ENCODE data around the gene TYW5. TPM values are rescaled to one million over a fixed set of nuclear protein-coding genes. Genes with fewer than 3 reads are reported as not detected.

TYW5 gene
- total RNA-seq, 6 experiments from 2014 or later, result 4.0 to 5.8 (median 5.2) TPM

- H3K4me3 Mint-ChIP-seq, result no peak overlapping the region
These were observed 72.6 kb downstream of the TYW5 start for GRCh38 chr2:199882667-199883066.

More at GRCh38 chr2:199882667-199883066, 72.6 kb downstream of the TYW5 start:
- DNase-seq, result no peak
- TF ChIP-seq CTCF (IDR thresholded peaks at IDR 0.05), result no peak
- no peaks in the 10 kb centered on the region for H3K36me3 Mint-ChIP-seq (ENCODE audit: low read depth)
- no peak overlapping the region for H3K27ac Mint-ChIP-seq
- no peaks in the 10 kb centered on the region for H3K27me3 Mint-ChIP-seq (ENCODE audit: insufficient read depth)
- H3K4me1 Mint-ChIP-seq (ENCODE audit: low read depth), result no peaks in the 10 kb centered on the region
- no peaks in the 10 kb centered on the region for H3K9me3 Mint-ChIP-seq

Other genes starting within 250 kb of the TYW5 start
- under 1 TPM; 0.43 to 0.80 (median 0.64) TPM for gene FTCDNL1, start 104.3 kb downstream of the TYW5 start, total RNA-seq (2021; fragmentation: NEBNext Ultra II Directional; extraction: Animal tissue kit (Norgen Biotek cat#: 25700))
- 10 to 100 TPM; 11.8 to 15.2 (median 14.4) TPM for gene C2orf69, start 44.2 kb downstream of the TYW5 start, total RNA-seq (2021; fragmentation: NEBNext Ultra II Directional; extraction: Animal tissue kit (Norgen Biotek cat#: 25700))
- gene MAIP1, start 91 bp upstream of the TYW5 start, total RNA-seq (2021; fragmentation: NEBNext Ultra II Directional; extraction: Animal tissue kit (Norgen Biotek cat#: 25700)), result 10 to 100 TPM; 18.7 to 23.3 (median 20.4) TPM

All from HFFc6 (cell line).